IMR-90 (cell line): Measurements from ENCODE around the gene PEA15. TPM values are rescaled to one million over a fixed set of nuclear protein-coding genes. Genes with fewer than 3 reads are reported as not detected.
A peak's percentile ranks its signal among the peaks of the same experiment; 100 is the strongest.

Experiments
- ATAC-seq: fragments of 200-7000 bp; cut with Tn5 transposase; 2 replicates; pipeline ENCODE4 v1.9.1; 2020; ENCODE audit warnings: low read depth, mild to moderate bottlenecking, moderate library complexity
- BruUV-seq: library from RNA; stranded (reverse); fragments of 400-500 nt; replicated peaks from 2 replicates; lab custom pipeline; 2021; lab: Mats Ljungman, UMichigan
- CTCF ChIA-PET: fragments of 300-600 bp; formaldehyde crosslinking; extraction: SDS; loops from one replicate; lab custom pipeline; 2021; ENCODE audit warnings: antibody characterized with exemption; lab: Yijun Ruan, JAX
- POLR2A ChIA-PET: fragments of 300-600 bp; sonication (Branson Sonifier 250); formaldehyde crosslinking; loops from one replicate; lab custom pipeline; 2022; ENCODE audit warnings: antibody characterized with exemption; ENCODE audit not compliant: unreplicated experiment; lab: Charles Lee
- DNase-seq: peaks from one replicate; pipeline ENCODE4 v3.0.0; 2013
- H2AFZ ChIP-seq: replicated peaks from 2 replicates; pipeline ENCODE3; 2013; ENCODE audit warnings: low read length, mild to moderate bottlenecking; ENCODE audit not compliant: poor library complexity
- H2AK5ac ChIP-seq: 2 replicates; pipeline ENCODE4 v1.6.1; 2013; ENCODE audit warnings: low read depth, low read length, inconsistent platforms
- H2AK9ac ChIP-seq: replicated peaks from 2 replicates; pipeline ENCODE3; 2013; ENCODE audit warnings: mild to moderate bottlenecking, low read depth, low read length, moderate library complexity; ENCODE audit not compliant: poor library complexity
- H2BK120ac ChIP-seq: 2 replicates; pipeline ENCODE4 v1.6.1; 2013; ENCODE audit warnings: low read depth, low read length, inconsistent platforms
- H2BK15ac ChIP-seq: 3 replicates; pipeline ENCODE4 v1.6.1; 2013; ENCODE audit warnings: low read depth, low read length, inconsistent platforms
- H2BK20ac ChIP-seq: 2 replicates; pipeline ENCODE4 v1.6.1; 2013; ENCODE audit warnings: low read depth, mild to moderate bottlenecking, inconsistent platforms, low read length, moderate library complexity
- H2BK5ac ChIP-seq: 2 replicates; pipeline ENCODE4 v1.6.1; 2013; ENCODE audit warnings: mild to moderate bottlenecking, low read depth, low read length, inconsistent platforms; ENCODE audit not compliant: poor library complexity, severe bottlenecking
- H3K14ac ChIP-seq: replicated peaks from 2 replicates; pipeline ENCODE4 v1.6.1; 2013; ENCODE audit warnings: low read depth, low read length, inconsistent platforms
- H3K18ac ChIP-seq: 2 replicates; pipeline ENCODE4 v1.6.1; 2013; ENCODE audit warnings: low read depth, low read length, control low read depth
- H3K23ac ChIP-seq: 2 replicates; pipeline ENCODE4 v1.6.1; 2013; ENCODE audit warnings: low read depth, low read length, inconsistent platforms
- H3K27ac ChIP-seq: 2 replicates; pipeline ENCODE4 v1.5.1; 2013; ENCODE audit warnings: mild to moderate bottlenecking, control low read depth, low read length; ENCODE audit not compliant: insufficient read depth
- H3K27me3 ChIP-seq: 2 replicates; pipeline ENCODE4 v1.6.1; 2013; ENCODE audit warnings: low read length; ENCODE audit not compliant: control insufficient read depth, insufficient read depth
- H3K36me3 ChIP-seq: 2 replicates; pipeline ENCODE4 v1.6.1; 2013; ENCODE audit warnings: low read length, mixed read lengths; ENCODE audit not compliant: control insufficient read depth, insufficient read depth
- H3K4ac ChIP-seq: 2 replicates; pipeline ENCODE4 v1.6.1; 2013; ENCODE audit warnings: low read depth, low read length, inconsistent platforms
- H3K4me1 ChIP-seq: 2 replicates; pipeline ENCODE4 v1.6.1; 2013; ENCODE audit warnings: low read length, mixed read lengths; ENCODE audit not compliant: control insufficient read depth, insufficient read depth
- H3K4me2 ChIP-seq: 2 replicates; pipeline ENCODE4 v1.6.1; 2013; ENCODE audit warnings: low read depth, mild to moderate bottlenecking, control low read depth, low read length, moderate library complexity
- H3K4me3 ChIP-seq: 2 replicates; pipeline ENCODE4 v1.5.1; 2013; ENCODE audit warnings: low read depth, mild to moderate bottlenecking, control low read depth, low read length, moderate library complexity; ENCODE audit not compliant: insufficient read depth
- H3K56ac ChIP-seq: 2 replicates; pipeline ENCODE4 v1.6.1; 2013; ENCODE audit warnings: low read length, inconsistent platforms; ENCODE audit not compliant: insufficient read depth; ENCODE audit errors: extremely low read depth
- H3K79me1 ChIP-seq, 2 experiments: 2 replicates each; pipeline ENCODE4 v1.6.1; 2013; ENCODE audit warnings: low read length in 2 of 2, inconsistent platforms in 1 of 2, low read depth in 1 of 2
- H3K9ac ChIP-seq: 2 replicates; pipeline ENCODE4 v1.6.1; 2013; ENCODE audit warnings: low read depth, low read length, control low read depth
- H3K9me1 ChIP-seq: 2 replicates; pipeline ENCODE4 v1.6.1; 2013; ENCODE audit warnings: low read length, inconsistent platforms; ENCODE audit not compliant: insufficient read depth
- H3K9me3 ChIP-seq: 2 replicates; pipeline ENCODE4 v1.6.1; 2013; ENCODE audit warnings: low read length; ENCODE audit not compliant: control insufficient read depth, insufficient read depth
- H4K20me1 ChIP-seq: 2 replicates; pipeline ENCODE4 v1.6.1; 2013; ENCODE audit warnings: low read length, inconsistent platforms; ENCODE audit not compliant: insufficient read depth
- H4K5ac ChIP-seq: 2 replicates; pipeline ENCODE4 v1.6.1; 2013; ENCODE audit warnings: mild to moderate bottlenecking, low read depth, low read length, control low read depth
- H4K8ac ChIP-seq, 2 experiments: 2 replicates each; pipeline ENCODE4 v1.6.1; 2013; ENCODE audit warnings: low read depth in 2 of 2, low read length in 2 of 2, control low read depth in 1 of 2, inconsistent platforms in 1 of 2
- H4K91ac ChIP-seq: 2 replicates; pipeline ENCODE4 v1.6.1; 2013; ENCODE audit warnings: low read depth, low read length, inconsistent platforms; ENCODE audit not compliant: insufficient read depth
- CEBPB ChIP-seq: IDR thresholded peaks from 2 replicates; pipeline ENCODE4 v1.6.1; 2012; ENCODE audit warnings: low read depth, low read length, improper control_type of control experiment
- RAD21 ChIP-seq: IDR thresholded peaks from 2 replicates; pipeline ENCODE4 v1.6.1; 2012; ENCODE audit warnings: low read length, improper control_type of control experiment
- dilution Hi-C: fragments of 300-500 bp; cut with HindIII; formaldehyde crosslinking; loops from one replicate; pipeline ENCODE4 v1.14.3; 2018; ENCODE audit warnings: low sequenced_read_pairs; ENCODE audit not compliant: unreplicated experiment
- in situ Hi-C: fragments of 300-500 bp; cut with MboI; formaldehyde crosslinking; loops from 3 replicates; pipeline ENCODE4 v1.14.3; 2019; ENCODE audit warnings: low sequenced_read_pairs, inconsistent platforms, mixed read lengths
- intact Hi-C: fragments of 100-400 bp; cut with micrococcal nuclease; formaldehyde crosslinking; loops from 2 replicates; pipeline ENCODE4 v1.10.0; 2022
- polyA plus RNA-seq, 3 experiments: library from polyadenylated mRNA; depleted of rRNA; stranded (reverse); fragments of >200 nt; gene quantifications; 2 replicates each; pipeline ENCODE4 v1.2.3, GENCODE V29; 2012; ENCODE audit warnings: low replicate concordance in 1 of 3
- total RNA-seq: library from RNA; depleted of rRNA; stranded (reverse); fragments of >200 nt; gene quantifications from 2 replicates; pipeline ENCODE4 v1.2.3, GENCODE V29; 2012
- TF ChIP-seq, protein P1 (sequence below): fragments of 150-350 bp; IDR thresholded peaks from 2 replicates; pipeline ENCODE4 v1.6.1; 2017; ENCODE audit warnings: mild to moderate bottlenecking, antibody characterized with exemption, low read length, low read depth

The PEA15 gene
- total and polyA plus RNA-seq, 2 of the 4 experiments (the other 2 are of a cell fraction): 296 to 754 TPM

DNA sequence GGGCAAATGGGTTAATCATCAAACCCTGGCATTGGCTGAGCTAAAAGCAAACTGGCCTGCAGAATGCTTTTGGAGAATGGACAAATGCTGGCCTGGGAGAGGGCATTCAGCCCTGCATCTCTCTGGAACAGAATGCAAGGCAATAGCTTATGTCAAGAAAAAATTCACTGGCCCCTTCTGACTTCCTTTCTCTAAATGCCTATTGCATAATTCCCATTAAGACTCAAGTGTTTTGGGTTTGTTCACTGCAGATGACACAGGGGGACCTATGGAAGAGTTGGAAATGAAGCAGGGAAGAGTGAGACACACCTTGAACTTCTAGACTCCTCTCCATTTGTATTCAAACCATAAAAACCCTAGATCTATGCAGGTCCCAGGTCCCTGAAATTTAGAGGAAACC is 15.9 kb downstream of the PEA15 start:
- Histone ChIP-seq H3K79me1 (peaks cover 0 to 12% of the 10 kb centered on the region in 2 experiments; a peak in 2 of 4 replicates), H2AK9ac (no peak overlapping the region), H2BK120ac (no peak overlapping the region), H2BK15ac (no peak overlapping the region), H3K27ac (no peak overlapping the region), H3K4me1 (peaks cover 21% of the 10 kb centered on the region), H3K9ac (no peak overlapping the region), H2BK20ac (no peak overlapping the region), H4K5ac (no peak overlapping the region), H4K91ac (no peak overlapping the region), H3K14ac (no peak overlapping the region), H2BK5ac (no peak overlapping the region), H4K20me1 (peaks cover 28% of the 10 kb centered on the region), H2AK5ac (no peak overlapping the region), H3K9me3 (no peaks in the 10 kb centered on the region), H3K4me2 (no peak overlapping the region), H3K27me3 (no peaks in the 10 kb centered on the region), H4K8ac (no peak overlapping the region), H3K36me3 (peaks cover 63% of the 10 kb centered on the region), H3K4me3 (no peak overlapping the region), H3K56ac (no peak overlapping the region), H3K23ac (no peak overlapping the region), H2AFZ (no peak overlapping the region), H3K9me1 (peaks cover 6% of the 10 kb centered on the region), H3K18ac (no peak overlapping the region), H3K4ac (no peak overlapping the region)
- intact Hi-C loops: no loop called here
- TF ChIP-seq CEBPB (peak; percentile 42; the same call in 1 of the 2 replicates), RAD21 (no peak)
- TF ChIP-seq, protein P1, sequence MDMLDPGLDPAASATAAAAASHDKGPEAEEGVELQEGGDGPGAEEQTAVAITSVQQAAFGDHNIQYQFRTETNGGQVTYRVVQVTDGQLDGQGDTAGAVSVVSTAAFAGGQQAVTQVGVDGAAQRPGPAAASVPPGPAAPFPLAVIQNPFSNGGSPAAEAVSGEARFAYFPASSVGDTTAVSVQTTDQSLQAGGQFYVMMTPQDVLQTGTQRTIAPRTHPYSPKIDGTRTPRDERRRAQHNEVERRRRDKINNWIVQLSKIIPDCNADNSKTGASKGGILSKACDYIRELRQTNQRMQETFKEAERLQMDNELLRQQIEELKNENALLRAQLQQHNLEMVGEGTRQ: no peak
- DNase-seq (no peak), ATAC-seq (no peak)
- CTCF ChIA-PET: interaction anchor here (1.0 to 5.2 kb wide), 4 partner anchors 29 to 120 kb away, joined by 3 to 63 read pairs (median 4); no protein-coding TSS in a partner anchor
- POLR2A ChIA-PET: no interaction called here
- dilution Hi-C loops: no loop called here
- BruUV-seq: no TSS peak
- in situ Hi-C loops: no loop called here
